ENCODE measurements around the gene RFPL2. TPM values are rescaled to one million over a fixed set of nuclear protein-coding genes. Genes with fewer than 3 reads are reported as not detected.
"Not testable (repeated sequence)": the region's sequence is repeated elsewhere in the genome, so short reads cannot be mapped to it uniquely, and the experiment has no call there.

Gene RFPL2
- total RNA-seq, 5 donors from 2014 or later (not counting 1 experiment from before 2014, with no cell fraction given) = 0.16 to 1.8 (median 1.1) TPM

DNA sequence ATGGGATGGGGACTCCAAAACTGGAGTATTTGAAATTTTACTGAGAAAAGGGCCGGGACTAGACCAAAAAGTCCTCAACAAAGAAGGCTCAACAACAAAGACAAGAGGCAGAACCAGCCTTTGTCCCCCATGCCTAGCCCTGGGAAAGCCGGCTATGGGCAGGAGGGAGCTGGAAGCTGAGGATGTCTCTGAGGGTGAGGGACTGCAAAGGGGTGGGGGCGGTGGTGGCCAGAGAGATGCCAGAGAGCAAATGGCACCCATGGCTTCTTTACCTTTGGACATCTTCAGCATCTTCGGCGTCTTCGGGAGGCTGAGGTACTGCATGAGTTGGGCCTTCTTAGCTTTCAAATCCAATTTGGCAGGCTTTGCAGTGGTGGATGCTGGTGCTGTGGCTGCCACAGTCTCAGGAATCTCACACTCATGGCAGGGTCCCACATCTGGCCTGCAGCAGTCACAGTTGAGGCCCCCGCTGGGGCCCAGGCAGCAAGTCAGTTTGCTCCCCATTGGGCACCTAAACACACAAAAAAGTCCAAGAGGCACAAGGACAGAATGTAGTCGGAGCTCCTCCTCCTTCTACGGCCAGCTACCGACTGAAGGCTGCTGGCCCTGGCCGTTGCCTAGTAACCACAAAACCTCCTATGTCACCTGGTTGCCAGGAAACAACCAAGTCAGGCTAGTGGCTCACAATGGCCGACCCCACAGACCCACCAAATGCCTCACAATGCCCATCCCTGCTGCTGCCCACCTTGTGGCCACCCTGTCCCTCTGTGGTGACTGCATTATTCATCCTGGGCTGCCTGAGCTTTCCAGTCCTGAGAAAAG lies 46.0 kb downstream of the RFPL2 start, which contains the start of gene C22orf42:
Gene C22orf42, minus strand, starts transcription at position 592 of the 822 bp plus-strand sequence. Its CDS starts 88 bp downstream, at position 504.
- Histone ChIP-seq H3K36me3 (ENCODE audit: control insufficient read depth in 2 of 2, extremely low read depth in 1 of 2, insufficient read depth in 1 of 2, low read length in 1 of 2) (no peaks in the 10 kb centered on the region), H3K27me3 (replicated peaks in 1 of 2; ENCODE audit: control insufficient read depth in 2 of 2, extremely low read depth in 1 of 2, insufficient read depth in 2 of 2, low read length in 1 of 2) (peaks cover 0 to 12% of the 10 kb centered on the region in 2 experiments), H3K9me3 (no peaks in the 10 kb centered on the region), H3K27ac (ENCODE audit: low read length) (no peak within 1 kb of the TSS), H3K4me3 (ENCODE audit: control insufficient read depth in 1 of 2, extremely low read depth in 1 of 2, low read length in 1 of 2) (no peak within 1 kb of the TSS), H3K4me1 (ENCODE audit: control insufficient read depth in 1 of 2, extremely low read depth in 1 of 2, insufficient read depth in 2 of 2, low read length in 2 of 2) (no peaks in the 10 kb centered on the region)
- DNase-seq (no peak), ATAC-seq (replicated peaks in 1 of 4) (no peak)
- no peaks in the 10 kb centered on the region for H3K9me3 Mint-ChIP-seq
- CTCF ChIA-PET = no interaction called here
- no peaks in the 10 kb centered on the region for H3K36me3 Mint-ChIP-seq
- H3K27me3 Mint-ChIP-seq = peaks cover 7 to 9% of the 10 kb centered on the region in 2 donors
- POLR2A ChIA-PET = no interaction called here
- H3K27ac Mint-ChIP-seq = no peak within 1 kb of the TSS
- peaks cover 0 to 4% (median under 1%) of the 10 kb centered on the region in 3 donors for H3K4me1 Mint-ChIP-seq
- WGBS (ENCODE audit: insufficient coverage) = 86% methylated on average over 10 of the region's 12 CpGs
- no peak within 1 kb of the TSS for H3K4me3 Mint-ChIP-seq

DNA sequence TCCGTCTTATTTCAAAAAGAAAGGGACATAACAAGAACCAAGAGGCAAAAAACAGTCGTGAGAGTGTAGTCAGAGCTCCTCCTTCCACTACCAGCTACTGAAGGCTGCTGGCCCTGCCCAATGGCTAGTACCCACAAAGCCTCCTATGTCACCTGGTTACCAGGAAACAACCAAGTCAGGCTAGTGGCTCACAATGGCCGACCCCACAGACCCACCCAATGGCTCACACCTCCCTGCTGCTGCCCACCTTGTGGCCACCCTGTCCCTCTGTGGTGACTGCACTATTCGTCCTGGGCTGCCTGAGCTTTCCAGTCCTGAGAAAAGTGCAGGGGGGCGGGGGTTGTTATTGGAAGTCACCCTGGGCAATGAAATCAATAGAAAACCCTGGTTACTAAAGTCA lies 47.2 kb downstream of the RFPL2 start:
- H3K4me1 ChIP-seq (ENCODE audit: control insufficient read depth in 1 of 2, extremely low read depth in 1 of 2, insufficient read depth in 2 of 2, low read length in 2 of 2); H3K4me3 ChIP-seq (ENCODE audit: control insufficient read depth in 1 of 2, extremely low read depth in 1 of 2, low read length in 1 of 2); POLR2A ChIA-PET; H3K9me3 Mint-ChIP-seq; DNase-seq; H3K36me3 Mint-ChIP-seq; H3K36me3 ChIP-seq (ENCODE audit: control insufficient read depth in 2 of 2, extremely low read depth in 1 of 2, insufficient read depth in 1 of 2, low read length in 1 of 2); CTCF ChIA-PET; H3K27me3 Mint-ChIP-seq; H3K9me3 ChIP-seq; H3K27ac ChIP-seq (ENCODE audit: low read length); H3K27ac Mint-ChIP-seq; H3K4me3 Mint-ChIP-seq; ATAC-seq (replicated peaks in 1 of 4): not testable (repeated sequence)
- peaks cover 6 to 10% (median 10%) of the 10 kb centered on the region in 3 donors for H3K4me1 Mint-ChIP-seq
- H3K27me3 ChIP-seq (replicated peaks in 1 of 2; ENCODE audit: control insufficient read depth in 2 of 2, extremely low read depth in 1 of 2, insufficient read depth in 2 of 2, low read length in 1 of 2) = peaks cover 0 to 12% of the 10 kb centered on the region in 2 experiments
- no CpG with 5 or more reads among the region's 5 CpGs for WGBS (ENCODE audit: insufficient coverage)

DNA sequence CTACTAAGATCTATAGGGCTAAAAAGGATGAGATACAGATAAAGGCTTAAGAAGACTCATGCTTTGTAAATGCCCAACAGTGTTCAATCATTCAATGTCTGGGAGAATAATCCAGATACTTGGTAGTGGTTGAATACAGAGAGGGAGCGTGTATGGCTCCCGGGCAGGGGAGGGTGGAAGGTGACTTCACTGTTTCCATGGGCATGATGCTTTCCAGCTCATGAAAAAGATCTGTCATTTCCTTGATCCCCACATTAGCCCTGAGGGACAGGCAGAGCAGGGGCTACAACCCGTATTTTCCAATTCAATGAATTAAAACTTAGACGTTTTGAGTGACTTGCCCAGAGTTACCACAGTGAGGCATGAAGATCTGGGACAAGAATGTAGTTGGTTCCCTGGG lies 50.1 kb downstream of the RFPL2 start:
- WGBS (ENCODE audit: insufficient coverage) = no CpG with 5 or more reads among the region's 4 CpGs
- H3K9me3 ChIP-seq; H3K9me3 Mint-ChIP-seq; H3K4me3 Mint-ChIP-seq; CTCF ChIA-PET; H3K27ac ChIP-seq (ENCODE audit: low read length); H3K36me3 Mint-ChIP-seq; ATAC-seq (replicated peaks in 1 of 4); POLR2A ChIA-PET; H3K4me3 ChIP-seq (ENCODE audit: control insufficient read depth in 1 of 2, extremely low read depth in 1 of 2, low read length in 1 of 2); H3K4me1 ChIP-seq (ENCODE audit: control insufficient read depth in 1 of 2, extremely low read depth in 1 of 2, insufficient read depth in 2 of 2, low read length in 2 of 2); H3K36me3 ChIP-seq (ENCODE audit: control insufficient read depth in 2 of 2, extremely low read depth in 1 of 2, insufficient read depth in 1 of 2, low read length in 1 of 2); DNase-seq; H3K27me3 Mint-ChIP-seq; H3K27ac Mint-ChIP-seq: not testable (repeated sequence)
- peaks cover 6 to 22% (median 12%) of the 10 kb centered on the region in 3 donors for H3K4me1 Mint-ChIP-seq
- peaks cover 0 to 12% of the 10 kb centered on the region in 2 experiments for H3K27me3 ChIP-seq (replicated peaks in 1 of 2; ENCODE audit: control insufficient read depth in 2 of 2, extremely low read depth in 1 of 2, insufficient read depth in 2 of 2, low read length in 1 of 2)

DNA sequence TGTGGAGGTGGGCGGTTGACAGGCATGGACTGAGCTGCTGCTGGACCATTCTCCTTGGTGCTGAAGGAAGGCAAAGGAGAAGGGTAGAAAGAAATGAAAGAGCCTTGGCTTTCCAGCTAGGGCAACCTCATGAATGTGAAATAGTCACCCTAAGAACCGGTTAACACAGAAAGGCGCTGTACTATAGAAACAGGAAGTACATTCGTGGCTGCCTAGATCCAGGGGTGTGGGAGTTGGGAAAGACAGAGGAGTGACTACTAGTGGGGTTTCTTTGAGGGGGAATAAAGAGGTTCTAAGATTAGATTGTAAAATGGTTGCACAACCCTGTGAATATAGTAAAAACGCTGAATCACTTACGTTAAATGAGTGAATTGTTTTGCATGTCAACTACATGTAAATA lies 53.2 kb downstream of the RFPL2 start:
- H3K27ac Mint-ChIP-seq; H3K9me3 ChIP-seq; H3K36me3 ChIP-seq (ENCODE audit: control insufficient read depth in 2 of 2, extremely low read depth in 1 of 2, insufficient read depth in 1 of 2, low read length in 1 of 2); H3K4me3 ChIP-seq (ENCODE audit: control insufficient read depth in 1 of 2, extremely low read depth in 1 of 2, low read length in 1 of 2); POLR2A ChIA-PET; H3K27me3 Mint-ChIP-seq; H3K4me1 ChIP-seq (ENCODE audit: control insufficient read depth in 1 of 2, extremely low read depth in 1 of 2, insufficient read depth in 2 of 2, low read length in 2 of 2); H3K27ac ChIP-seq (ENCODE audit: low read length); H3K27me3 ChIP-seq (replicated peaks in 1 of 2; ENCODE audit: control insufficient read depth in 2 of 2, extremely low read depth in 1 of 2, insufficient read depth in 2 of 2, low read length in 1 of 2); ATAC-seq (replicated peaks in 1 of 4); DNase-seq; H3K36me3 Mint-ChIP-seq; H3K4me3 Mint-ChIP-seq; CTCF ChIA-PET: not testable (repeated sequence)
- peaks cover 0 to 11% (median 9%) of the 10 kb centered on the region in 3 donors for H3K9me3 Mint-ChIP-seq
- peaks cover 6 to 25% (median 12%) of the 10 kb centered on the region in 3 donors for H3K4me1 Mint-ChIP-seq
- 67% methylated on average over 4 of the region's 6 CpGs for WGBS (ENCODE audit: insufficient coverage)

DNA sequence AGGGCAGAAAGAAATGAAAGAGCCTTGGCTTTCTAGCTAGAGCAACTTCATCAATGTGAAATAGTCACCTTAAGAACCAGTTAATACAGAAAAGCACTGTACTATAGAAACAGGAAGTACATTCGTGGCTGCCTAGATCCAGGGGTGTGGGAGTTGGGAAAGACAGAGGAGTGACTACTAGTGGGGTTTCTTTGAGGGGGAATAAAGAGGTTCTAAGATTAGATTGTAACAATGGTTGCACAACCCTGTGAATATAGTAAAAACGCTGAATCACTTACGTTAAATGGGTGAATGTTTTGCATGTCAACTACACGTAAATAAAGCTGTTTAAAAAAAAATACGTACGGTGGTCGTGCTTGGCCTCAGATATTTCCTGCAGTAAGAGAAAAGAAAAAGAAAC lies 54.2 kb downstream of the RFPL2 start:
- H3K4me1 ChIP-seq (ENCODE audit: control insufficient read depth in 1 of 2, extremely low read depth in 1 of 2, insufficient read depth in 2 of 2, low read length in 2 of 2); ATAC-seq (replicated peaks in 1 of 4); H3K27ac Mint-ChIP-seq; POLR2A ChIA-PET; H3K27me3 Mint-ChIP-seq; H3K36me3 ChIP-seq (ENCODE audit: control insufficient read depth in 2 of 2, extremely low read depth in 1 of 2, insufficient read depth in 1 of 2, low read length in 1 of 2); H3K27me3 ChIP-seq (replicated peaks in 1 of 2; ENCODE audit: control insufficient read depth in 2 of 2, extremely low read depth in 1 of 2, insufficient read depth in 2 of 2, low read length in 1 of 2); H3K36me3 Mint-ChIP-seq; H3K27ac ChIP-seq (ENCODE audit: low read length); H3K4me3 Mint-ChIP-seq; CTCF ChIA-PET; H3K4me3 ChIP-seq (ENCODE audit: control insufficient read depth in 1 of 2, extremely low read depth in 1 of 2, low read length in 1 of 2); H3K9me3 ChIP-seq; DNase-seq: not testable (repeated sequence)
- Mint-ChIP-seq H3K9me3 (peaks cover 0 to 11% (median 9%) of the 10 kb centered on the region in 3 donors), H3K4me1 (peaks cover 6 to 25% (median 12%) of the 10 kb centered on the region in 3 donors)
- 100% methylated on average over 2 of the region's 7 CpGs for WGBS (ENCODE audit: insufficient coverage)

DNA sequence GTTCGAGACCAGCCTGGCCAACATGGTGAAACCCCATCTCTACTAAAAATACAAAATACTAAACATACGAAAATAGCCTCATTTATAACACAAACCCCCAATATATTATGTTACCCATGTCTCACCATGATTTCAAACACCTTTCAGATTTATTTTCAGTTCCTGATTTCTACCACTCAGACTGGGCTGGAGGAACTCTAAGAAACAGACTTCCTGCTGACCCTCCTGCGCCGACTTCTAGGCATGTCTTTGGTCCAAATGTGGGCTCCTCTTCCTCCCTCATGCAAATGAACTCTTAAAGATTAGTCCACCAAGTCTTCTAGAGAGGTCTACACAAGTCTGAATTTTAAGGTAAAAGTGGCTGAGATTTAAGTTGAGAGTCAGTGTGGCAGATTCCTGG lies 56.5 kb downstream of the RFPL2 start:
- H3K36me3 Mint-ChIP-seq; H3K27ac ChIP-seq (ENCODE audit: low read length); ATAC-seq (replicated peaks in 1 of 4); H3K4me3 ChIP-seq (ENCODE audit: control insufficient read depth in 1 of 2, extremely low read depth in 1 of 2, low read length in 1 of 2); H3K4me3 Mint-ChIP-seq; H3K9me3 ChIP-seq; H3K27me3 ChIP-seq (replicated peaks in 1 of 2; ENCODE audit: control insufficient read depth in 2 of 2, extremely low read depth in 1 of 2, insufficient read depth in 2 of 2, low read length in 1 of 2); H3K27me3 Mint-ChIP-seq; POLR2A ChIA-PET; H3K27ac Mint-ChIP-seq; CTCF ChIA-PET; DNase-seq; H3K36me3 ChIP-seq (ENCODE audit: control insufficient read depth in 2 of 2, extremely low read depth in 1 of 2, insufficient read depth in 1 of 2, low read length in 1 of 2): not testable (repeated sequence)
- H3K4me1 ChIP-seq (ENCODE audit: control insufficient read depth in 1 of 2, extremely low read depth in 1 of 2, insufficient read depth in 2 of 2, low read length in 2 of 2) = peaks cover 0 to 10% of the 10 kb centered on the region in 2 experiments
- 83% methylated on average over 1 of the region's 4 CpGs for WGBS (ENCODE audit: insufficient coverage)
- peaks cover 0 to 11% (median 9%) of the 10 kb centered on the region in 3 donors for H3K9me3 Mint-ChIP-seq
- peaks cover 24 to 39% (median 25%) of the 10 kb centered on the region in 3 donors for H3K4me1 Mint-ChIP-seq
